Measurements from ENCODE around the gene CENPO. TPM values are rescaled to one million over a fixed set of nuclear protein-coding genes. Genes with fewer than 3 reads are reported as not detected.
A peak's percentile ranks its signal among the peaks of the same experiment; 100 is the strongest.

Gene CENPO
- total and polyA plus RNA-seq, 2 of the 4 experiments (the other 2 are of a cell fraction) = 20.1 to 27.2 TPM

DNA sequence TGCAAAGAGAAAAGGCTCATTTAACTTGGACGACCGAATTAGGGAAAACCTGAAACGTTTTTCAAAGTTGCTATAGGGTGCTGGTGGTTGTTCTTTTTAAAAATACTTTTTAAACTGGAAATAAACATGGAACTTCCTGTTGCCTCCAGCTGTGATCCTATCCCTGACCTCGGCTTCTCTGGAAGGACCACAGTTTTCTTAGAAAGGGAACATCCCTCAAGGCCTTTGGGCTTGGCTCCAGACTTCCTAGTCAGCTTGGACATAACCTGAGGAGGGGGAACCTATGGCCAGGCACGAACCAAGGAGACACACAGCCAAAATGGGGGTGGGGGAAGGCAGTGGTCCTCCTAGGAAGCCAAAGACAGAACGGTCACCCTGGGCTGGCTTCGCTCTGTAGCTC is 57.7 kb downstream of the CENPO start:
- Histone ChIP-seq H3K27ac (ENCODE audit: insufficient read depth, low read length) (no peak overlapping the region), H3K9me3 (ENCODE audit: control insufficient read depth, insufficient read depth, low read length) (no peaks in the 10 kb centered on the region), H3K4me3 (ENCODE audit: insufficient read depth, low read depth, low read length) (no peak overlapping the region), H4K20me1 (ENCODE audit: insufficient read depth, low read length) (no peaks in the 10 kb centered on the region), H3K36me3 (ENCODE audit: control insufficient read depth, insufficient read depth, low read length) (no peaks in the 10 kb centered on the region), H2BK15ac (ENCODE audit: low read depth, low read length) (no peak overlapping the region), H2AFZ (replicated peaks; ENCODE audit: low read length, poor library complexity) (no peak overlapping the region), H3K4me1 (ENCODE audit: control insufficient read depth, insufficient read depth, low read length) (peaks cover 13% of the 10 kb centered on the region), H2BK5ac (ENCODE audit: low read depth, low read length, poor library complexity, severe bottlenecking) (no peak overlapping the region), H2BK120ac (ENCODE audit: low read depth, low read length) (no peak overlapping the region), H3K56ac (ENCODE audit: extremely low read depth, insufficient read depth, low read length) (no peak overlapping the region), H3K9ac (ENCODE audit: low read depth, low read length) (no peak overlapping the region), H3K4ac (ENCODE audit: low read depth, low read length) (peak overlapping the region; percentile 10; the same call in 1 of the 2 replicates), H3K27me3 (ENCODE audit: control insufficient read depth, insufficient read depth, low read length) (no peaks in the 10 kb centered on the region), H3K9me1 (ENCODE audit: insufficient read depth, low read length) (peaks cover 7% of the 10 kb centered on the region), H2BK20ac (ENCODE audit: low read depth, low read length) (no peak overlapping the region), H2AK5ac (ENCODE audit: low read depth, low read length) (peak overlapping the region; percentile 23; the same call in 1 of the 2 replicates), H3K79me1 (ENCODE audit: low read depth in 1 of 2, low read length in 2 of 2) (peaks cover 0 to 9% of the 10 kb centered on the region in 2 experiments; a peak in 2 of 4 replicates), H4K8ac (ENCODE audit: low read depth in 2 of 2, low read length in 2 of 2) (no peak overlapping the region; a peak in 1 of 4 replicates), H3K4me2 (ENCODE audit: low read depth, low read length) (no peak overlapping the region), H4K5ac (ENCODE audit: low read depth, low read length) (no peak overlapping the region), H3K23ac (ENCODE audit: low read depth, low read length) (no peak overlapping the region), H4K91ac (ENCODE audit: insufficient read depth, low read depth, low read length) (0 out of 2 replicates have a peak overlapping the region, but pooled peaks have one; percentile 18), H3K18ac (ENCODE audit: low read depth, low read length) (no peak overlapping the region), H2AK9ac (replicated peaks; ENCODE audit: low read depth, low read length, poor library complexity) (peak overlapping the region; percentile 20), H3K14ac (replicated peaks; ENCODE audit: low read depth, low read length) (peak overlapping the region; percentile 28; the same call in 1 of the 2 replicates)
- WGBS, 2 experiments (ENCODE audit: extremely low coverage in 2 of 2, insufficient read length in 1 of 2) = no CpG with 5 or more reads among the region's 7 CpGs
- in situ Hi-C loops (cut with MboI; ENCODE audit: low sequenced_read_pairs) (no loop called here), dilution Hi-C loops (cut with HindIII; ENCODE audit: low sequenced_read_pairs, unreplicated experiment) (no loop called here), intact Hi-C loops (cut with micrococcal nuclease) (no loop called here)
- no TSS peak for BruUV-seq (replicated peaks)
- ATAC-seq (ENCODE audit: low read depth) (peak; percentile 33; the same call in 1 of the 2 replicates), DNase-seq (no peak)
- POLR2A ChIA-PET (ENCODE audit: unreplicated experiment) = interaction anchor here (0.6 kb wide), 1 partner anchor 22 kb away, joined by 4 read pairs; no protein-coding TSS in a partner anchor
- CTCF ChIA-PET = no interaction called here
- TF ChIP-seq SMC3 (IDR thresholded peaks at IDR 0.05; ENCODE audit: low read depth, low read length) = no peak
